ENCODE data around the gene HSH2D.
"Not testable (repeated sequence)": the region's sequence is repeated elsewhere in the genome, so short reads cannot be mapped to it uniquely, and the experiment has no call there.

The HSH2D gene

GRCh38 chr19:16112778-16113177 is 30.7 kb upstream of the HSH2D start:
- Mint-ChIP-seq H3K4me1 (ENCODE audit: low read depth) (peaks cover 51% of the 10 kb centered on the region), H3K27me3 (no peaks in the 10 kb centered on the region), H3K9me3 (no peaks in the 10 kb centered on the region), H3K27ac (peak overlapping the region; percentile 99), H3K4me3 (peak overlapping the region; percentile 94), H3K36me3 (ENCODE audit: low read depth) (peaks cover 58% of the 10 kb centered on the region)
- intact Hi-C loops (cut with micrococcal nuclease), result loop anchor here (5.0 kb wide), 1 partner anchor 70 kb away; no protein-coding TSS in a partner anchor

DNA sequence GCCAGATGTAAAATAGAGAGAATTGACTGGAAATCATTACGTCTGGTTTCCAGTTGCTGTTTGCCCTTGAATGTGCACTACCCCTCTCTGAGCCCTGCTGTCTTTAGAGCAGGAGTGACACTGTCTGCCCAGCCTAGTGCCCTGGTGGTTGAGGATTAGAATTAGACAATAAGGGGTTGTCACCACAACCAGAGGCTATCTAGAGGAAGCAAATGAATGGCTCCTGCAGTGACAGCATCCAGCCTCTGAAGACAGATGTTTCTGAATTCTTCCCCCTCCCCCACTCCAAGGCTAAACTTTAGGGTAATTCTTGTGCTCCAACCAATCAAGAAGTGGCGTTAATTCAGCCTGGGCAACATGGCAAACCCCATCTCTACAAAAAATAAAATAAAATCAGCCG is 29.8 kb upstream of the HSH2D start:
- H3K4me3 Mint-ChIP-seq, result peak overlapping the region; percentile 39
- H3K27me3 Mint-ChIP-seq, result no peaks in the 10 kb centered on the region
- H3K27ac Mint-ChIP-seq, result peak overlapping the region; percentile 99
- intact Hi-C loops (cut with micrococcal nuclease), result loop anchor here (5.0 kb wide), 1 partner anchor 71 kb away; no protein-coding TSS in a partner anchor
- peaks cover 68% of the 10 kb centered on the region for H3K36me3 Mint-ChIP-seq (ENCODE audit: low read depth)
- H3K9me3 Mint-ChIP-seq, result no peaks in the 10 kb centered on the region
- H3K4me1 Mint-ChIP-seq (ENCODE audit: low read depth), result peaks cover 61% of the 10 kb centered on the region

- peak overlapping the region; percentile 32 for H3K4me3 Mint-ChIP-seq
- no peaks in the 10 kb centered on the region for H3K9me3 Mint-ChIP-seq
- peak overlapping the region; percentile 99 for H3K27ac Mint-ChIP-seq
- peaks cover 76% of the 10 kb centered on the region for H3K4me1 Mint-ChIP-seq (ENCODE audit: low read depth)
- H3K27me3 Mint-ChIP-seq, result no peaks in the 10 kb centered on the region
- peaks cover 85% of the 10 kb centered on the region for H3K36me3 Mint-ChIP-seq (ENCODE audit: low read depth)
- intact Hi-C loops (cut with micrococcal nuclease), result no loop called here
Observed at GRCh38 chr19:16115301-16116039, 28.0 kb upstream of the HSH2D start.

DNA sequence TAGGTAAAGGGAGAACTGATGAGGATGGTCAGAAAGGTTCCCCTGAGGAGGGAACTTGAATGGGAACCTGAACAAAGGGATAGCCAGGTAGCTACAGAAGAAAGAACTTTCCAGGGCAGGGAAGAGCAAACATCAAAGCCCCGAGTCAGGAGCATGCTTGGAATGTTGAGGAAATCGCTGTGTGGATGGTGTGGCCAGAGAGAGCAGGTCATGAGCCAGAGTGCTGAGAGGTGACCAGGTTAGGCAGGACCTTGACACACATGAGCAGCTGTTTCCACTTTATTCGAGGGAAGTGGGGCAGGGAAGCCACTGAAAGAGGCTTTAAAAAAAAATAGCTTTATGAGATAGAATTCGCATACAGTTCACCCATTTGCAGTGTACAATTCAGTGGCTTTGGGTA is 27.4 kb upstream of the HSH2D start:
- Mint-ChIP-seq H3K27me3 (no peaks in the 10 kb centered on the region), H3K27ac (peak overlapping the region; percentile 99), H3K9me3 (no peaks in the 10 kb centered on the region), H3K36me3 (ENCODE audit: low read depth) (peaks cover 90% of the 10 kb centered on the region), H3K4me1 (ENCODE audit: low read depth) (peaks cover 76% of the 10 kb centered on the region), H3K4me3 (peak overlapping the region; percentile 17)
- intact Hi-C loops (cut with micrococcal nuclease), result no loop called here

GRCh38 chr19:16117594-16118033 is 25.9 kb upstream of the HSH2D start:
- peak overlapping the region; percentile 99 for H3K27ac Mint-ChIP-seq
- H3K4me1 Mint-ChIP-seq (ENCODE audit: low read depth), result peaks cover 85% of the 10 kb centered on the region
- no peaks in the 10 kb centered on the region for H3K9me3 Mint-ChIP-seq
- no peaks in the 10 kb centered on the region for H3K27me3 Mint-ChIP-seq
- H3K4me3 Mint-ChIP-seq, result peak overlapping the region; percentile 57
- intact Hi-C loops (cut with micrococcal nuclease), result loop anchor here (1.0 kb wide), 1 partner anchor 26 kb away; the partner anchor contains the start of gene HSH2D
- H3K36me3 Mint-ChIP-seq (ENCODE audit: low read depth), result peaks cover 94% of the 10 kb centered on the region

DNA sequence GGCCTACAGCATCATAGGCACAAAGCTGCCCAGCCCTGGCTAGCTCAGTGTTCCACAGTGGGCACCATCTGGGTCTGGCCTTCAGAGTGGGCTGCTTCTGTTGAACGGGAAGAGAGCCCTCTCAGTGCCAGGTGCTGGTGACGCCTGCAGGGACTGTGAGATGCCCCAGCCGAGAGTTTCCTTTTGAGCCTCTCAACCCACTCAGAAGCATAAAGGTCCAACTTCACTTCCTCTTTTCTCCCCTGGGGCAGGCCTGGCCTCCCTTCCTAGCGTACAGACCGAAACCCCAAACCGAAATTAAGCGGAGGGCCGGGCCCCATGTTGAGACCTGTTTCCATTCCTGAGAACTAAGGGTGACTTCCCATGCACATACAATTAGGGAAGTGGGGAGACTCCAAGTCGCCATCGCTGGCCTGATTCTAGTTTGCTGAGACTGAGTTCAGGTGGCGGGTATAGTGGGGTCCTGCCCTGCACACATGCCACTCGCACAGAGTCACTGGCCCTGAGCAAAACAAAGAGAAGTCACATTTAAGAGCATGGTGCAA is 24.9 kb upstream of the HSH2D start:
- H3K4me3 Mint-ChIP-seq, result peak overlapping the region; percentile 57
- no peaks in the 10 kb centered on the region for H3K27me3 Mint-ChIP-seq
- peaks cover 76% of the 10 kb centered on the region for H3K4me1 Mint-ChIP-seq (ENCODE audit: low read depth)
- H3K9me3 Mint-ChIP-seq, result no peaks in the 10 kb centered on the region
- H3K36me3 Mint-ChIP-seq (ENCODE audit: low read depth), result peaks cover 94% of the 10 kb centered on the region
- intact Hi-C loops (cut with micrococcal nuclease), result loop anchor here (1.0 kb wide), 2 partner anchors 7 to 25 kb away; partner anchors contain the start of genes HSH2D and RAB8A
- peak overlapping the region; percentile 99 for H3K27ac Mint-ChIP-seq

GRCh38 chr19:16119075-16119857 is 24.2 kb upstream of the HSH2D start:
- Mint-ChIP-seq H3K27ac (peak overlapping the region; percentile 99), H3K4me3 (peak overlapping the region; percentile 57), H3K4me1 (ENCODE audit: low read depth) (peaks cover 73% of the 10 kb centered on the region), H3K36me3 (ENCODE audit: low read depth) (peaks cover 94% of the 10 kb centered on the region)
- H3K27me3 Mint-ChIP-seq, H3K9me3 Mint-ChIP-seq: not testable (repeated sequence)
- intact Hi-C loops (cut with micrococcal nuclease), result loop anchor here (1.0 kb wide), 1 partner anchor 8 kb away; the partner anchor contains the start of gene RAB8A

GRCh38 chr19:16121141-16121540 is 22.3 kb upstream of the HSH2D start:
- Mint-ChIP-seq H3K27me3 (no peaks in the 10 kb centered on the region), H3K36me3 (ENCODE audit: low read depth) (peaks cover 98% of the 10 kb centered on the region), H3K4me3 (no peak overlapping the region), H3K27ac (peak overlapping the region; percentile 99), H3K9me3 (no peaks in the 10 kb centered on the region), H3K4me1 (ENCODE audit: low read depth) (peaks cover 73% of the 10 kb centered on the region)
- intact Hi-C loops (cut with micrococcal nuclease), result no loop called here

- Mint-ChIP-seq H3K9me3 (no peaks in the 10 kb centered on the region), H3K36me3 (ENCODE audit: low read depth) (peaks cover 99% of the 10 kb centered on the region), H3K27me3 (no peaks in the 10 kb centered on the region), H3K4me1 (ENCODE audit: low read depth) (peaks cover 69% of the 10 kb centered on the region), H3K27ac (peak overlapping the region; percentile 99), H3K4me3 (no peak overlapping the region)
- intact Hi-C loops (cut with micrococcal nuclease), result no loop called here
Observed at GRCh38 chr19:16121967-16122366, 21.5 kb upstream of the HSH2D start.

DNA sequence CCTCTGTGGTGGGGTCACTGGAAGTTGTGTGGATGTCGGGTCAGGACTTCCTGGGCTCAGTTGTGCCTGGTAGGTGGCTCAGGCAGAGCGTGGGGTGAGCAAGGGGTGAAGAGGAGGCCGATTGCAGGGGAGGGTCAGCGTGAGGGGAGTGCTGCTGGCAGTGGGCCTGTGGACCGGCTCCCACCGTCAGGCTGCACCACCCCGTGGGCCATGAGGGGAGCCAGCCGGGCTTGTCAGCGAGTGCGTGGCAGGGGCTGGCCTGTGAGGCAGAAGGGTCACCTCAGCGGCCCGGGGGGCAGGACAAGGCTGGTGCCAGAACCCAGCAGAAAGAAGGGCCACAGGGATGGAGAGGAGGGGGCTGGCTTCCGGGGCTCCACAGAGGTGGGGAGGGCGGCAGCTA is 18.5 kb upstream of the HSH2D start:
- Mint-ChIP-seq H3K4me1 (ENCODE audit: low read depth) (peaks cover 51% of the 10 kb centered on the region), H3K4me3 (no peak overlapping the region), H3K9me3 (no peaks in the 10 kb centered on the region), H3K36me3 (ENCODE audit: low read depth) (peaks cover 99% of the 10 kb centered on the region), H3K27ac (peak overlapping the region; percentile 57), H3K27me3 (no peaks in the 10 kb centered on the region)
- intact Hi-C loops (cut with micrococcal nuclease), result no loop called here

DNA sequence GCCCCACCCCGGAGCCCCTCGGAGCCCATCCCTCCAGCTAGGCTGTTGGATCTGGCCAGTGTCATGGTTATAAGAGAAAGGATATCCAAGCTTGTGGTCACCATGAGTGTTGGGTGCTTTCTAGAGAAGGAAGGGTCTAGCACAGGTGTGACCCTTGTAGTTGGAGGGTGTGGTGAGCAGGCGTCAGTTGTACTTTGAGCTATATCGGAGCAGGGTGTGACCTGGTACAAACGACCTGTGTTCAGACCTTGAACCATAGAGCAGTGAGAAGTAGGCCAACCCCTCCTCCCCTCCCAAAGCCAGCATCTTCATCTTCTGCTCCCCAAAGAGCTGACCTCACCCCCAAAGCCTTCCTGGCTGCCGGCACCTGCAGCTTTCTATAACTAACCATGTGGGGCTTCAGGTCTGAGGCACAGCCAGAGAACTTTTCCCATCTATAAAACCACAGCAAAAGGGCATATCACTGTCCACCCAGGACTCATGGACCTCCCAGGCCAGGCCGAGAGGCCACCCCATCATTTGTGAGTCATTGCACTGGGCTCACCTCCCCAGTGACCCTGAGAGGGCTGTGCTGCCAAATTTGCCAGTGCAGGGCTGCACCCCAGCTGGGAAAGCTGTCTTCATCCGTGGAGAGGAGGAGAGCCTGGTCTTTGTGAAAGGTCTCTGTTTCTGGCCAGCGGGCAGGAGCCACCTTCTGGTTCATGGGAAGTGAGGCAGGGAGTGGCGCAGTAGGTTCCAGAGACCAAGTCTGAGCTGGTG is 17.6 kb upstream of the HSH2D start:
- peak overlapping the region; percentile 57 for H3K27ac Mint-ChIP-seq
- intact Hi-C loops (cut with micrococcal nuclease), result no loop called here
- H3K4me3 Mint-ChIP-seq, result no peak overlapping the region
- peaks cover 100% of the 10 kb centered on the region for H3K36me3 Mint-ChIP-seq (ENCODE audit: low read depth)
- peaks cover 51% of the 10 kb centered on the region for H3K4me1 Mint-ChIP-seq (ENCODE audit: low read depth)
- H3K27me3 Mint-ChIP-seq, result no peaks in the 10 kb centered on the region
- peaks cover 2% of the 10 kb centered on the region for H3K9me3 Mint-ChIP-seq

- intact Hi-C loops (cut with micrococcal nuclease), result no loop called here
- peaks cover 56% of the 10 kb centered on the region for H3K4me1 Mint-ChIP-seq (ENCODE audit: low read depth)
- H3K27ac Mint-ChIP-seq, result no peak overlapping the region
- H3K27me3 Mint-ChIP-seq, result no peaks in the 10 kb centered on the region
- peaks cover 100% of the 10 kb centered on the region for H3K36me3 Mint-ChIP-seq (ENCODE audit: low read depth)
- H3K4me3 Mint-ChIP-seq, result no peak overlapping the region
- H3K9me3 Mint-ChIP-seq, result peaks cover 13% of the 10 kb centered on the region
Observed at GRCh38 chr19:16127080-16127479, 16.4 kb upstream of the HSH2D start.

DNA sequence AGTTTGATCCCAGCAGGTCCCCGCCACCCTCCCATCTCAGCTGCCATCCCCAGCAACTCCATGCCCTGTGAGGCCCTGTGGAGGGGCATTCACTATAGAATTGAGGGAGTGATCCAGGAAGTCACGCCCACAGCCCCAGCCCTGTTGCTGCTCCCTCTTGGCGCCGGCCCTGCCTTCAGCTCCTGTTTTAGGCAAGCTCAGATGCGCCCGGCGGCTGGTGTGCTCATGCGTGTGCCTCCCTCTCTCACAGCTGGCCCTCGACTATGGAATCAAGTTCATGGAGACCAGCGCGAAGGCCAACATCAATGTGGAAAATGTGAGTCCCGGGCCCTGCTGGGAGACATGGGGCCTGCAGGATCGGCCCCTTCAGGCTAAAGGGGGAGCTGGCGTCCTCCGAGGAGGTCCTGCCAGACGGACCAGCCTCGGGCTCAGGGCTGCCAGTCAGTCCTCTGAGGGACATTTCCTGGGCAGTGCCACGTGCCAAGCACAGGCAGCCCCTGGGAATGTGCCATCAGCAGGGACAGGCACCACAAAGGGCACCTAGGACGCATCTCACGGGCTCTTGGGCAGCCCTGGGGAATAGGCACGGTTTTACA is 15.6 kb upstream of the HSH2D start:
- H3K36me3 Mint-ChIP-seq (ENCODE audit: low read depth), result peaks cover 100% of the 10 kb centered on the region
- H3K27me3 Mint-ChIP-seq, result no peaks in the 10 kb centered on the region
- H3K4me3 Mint-ChIP-seq, result no peak overlapping the region
- intact Hi-C loops (cut with micrococcal nuclease), result no loop called here
- peaks cover 56% of the 10 kb centered on the region for H3K4me1 Mint-ChIP-seq (ENCODE audit: low read depth)
- H3K27ac Mint-ChIP-seq, result no peak overlapping the region
- peaks cover 13% of the 10 kb centered on the region for H3K9me3 Mint-ChIP-seq

All from dendritic cell treated with granulocyte-macrophage colony-stimulating factor and Interleukin-4, amounts not matched to agents 40 ng/mL and 50 ng/mL, for 4 days (primary cell).